Adrenal gland (tissue), 12 donors: ENCODE results near the gene CRYBA1. TPM values are rescaled to one million over a fixed set of nuclear protein-coding genes. Genes with fewer than 3 reads are reported as not detected.
"Not testable (repeated sequence)": the region's sequence is repeated elsewhere in the genome, so short reads cannot be mapped to it uniquely, and the experiment has no call there.

Experiments
- DNase-seq, 7 donors: peaks; one replicate each; pipeline ENCODE4 v3.0.0-alpha.2; 2019 to 2020
- H3K27ac ChIP-seq, 5 donors: fragments of 200-600 bp; sonication (generic) in 4 of 5; 1 replicate in 3 of 5; 2 replicates in 2 of 5; pipeline versions ENCODE4 v1.5.1 to v1.8.0; 2016 to 2020; ENCODE audit warnings: mild to moderate bottlenecking in 1 of 5
- H3K27me3 ChIP-seq: fragments of 200-600 bp; 2 replicates; pipeline ENCODE4 v1.8.0; 2021
- H3K36me3 ChIP-seq, 2 donors: fragments of 200-600 bp; replicated peaks in 1 of 2; 1 replicate in 1 of 2; 2 replicates in 1 of 2; pipeline versions ENCODE4 v1.5.1 to v1.8.0; 2018 to 2022
- H3K4me1 ChIP-seq, 2 donors: fragments of 200-600 bp; replicated peaks in 1 of 2; 1 replicate in 1 of 2; 2 replicates in 1 of 2; pipeline versions ENCODE4 v1.5.1 to v1.8.0; 2018 to 2021
- H3K4me3 ChIP-seq, 4 donors: fragments of 200-600 bp; sonication (generic) in 3 of 4; one replicate each; pipeline ENCODE4 v1.5.1; 2016 to 2018
- H3K9me3 ChIP-seq, 3 donors: fragments of 200-600 bp; sonication (generic) in 1 of 3; replicated peaks in 1 of 3; 1 replicate in 2 of 3; 2 replicates in 1 of 3; pipeline versions ENCODE4 v1.5.1 to v1.8.0; 2016 to 2021
- POLR2A ChIP-seq, 2 donors: fragments of 450-650 bp; IDR thresholded peaks; one replicate each; pipeline ENCODE4 v1.6.1; 2017; ENCODE audit warnings: antibody characterized with exemption in 2 of 2, mild to moderate bottlenecking in 2 of 2, moderate library complexity in 1 of 2
- WGBS, 4 donors: extraction: QIAGEN DNeasy Blood & Tissue Kit in 2 of 4; methylation state at CpG; one replicate each; pipeline versions ENCODE4 v1.1.5 to v1.1.7; 2013 to 2017; 5-methylcytosine and 5-hydroxymethylcytosine counted together
- intact Hi-C, 2 donors: fragments of 100-400 bp; cut with DNase I; formaldehyde crosslinking; loops; one replicate each; pipeline versions ENCODE4 v1.14.1 to v1.15.0; 2022 to 2023
- polyA plus RNA-seq, 3 donors: library from polyadenylated mRNA; stranded (reverse); fragments of 200-250 nt in 2 of 3; fragments of 350-450 nt in 1 of 3; fragmentation: Illumina TruSeq in 1 of 3; extraction: RNeasy Lipid Tissue Mini Kit (QIAGEN cat#74804) in 1 of 3; gene quantifications; one replicate each; pipeline ENCODE4 v1.2.3, GENCODE V29; 2013 to 2014
- total RNA-seq, 9 donors: library from RNA; depleted of rRNA in 4 of 9; stranded (reverse); fragments of >200 nt in 4 of 9; fragments of 120-200 nt in 1 of 9; fragmentation: NEBNext Ultra II Directional in 1 of 9; extraction: Animal tissue kit (Norgen Biotek cat#: 25700) in 1 of 9; gene quantifications; one replicate each; pipeline versions ENCODE4 v1.1.0 to v1.2.4, GENCODE V29; 2013 to 2023
- TF ChIP-seq, protein P1 (sequence below), 6 experiments: fragments of 450-650 bp in 4 of 6; fragments of 200-600 bp in 2 of 6; sonication (generic) in 1 of 6; IDR thresholded peaks; 1 replicate in 5 of 6; 2 replicates in 1 of 6; pipeline versions ENCODE4 v1.5.1 to v1.8.0; 2016 to 2021; ENCODE audit warnings: antibody characterized with exemption in 6 of 6, mild to moderate bottlenecking in 2 of 6, moderate library complexity in 1 of 6
- donor health status: healthy with polysubstance abuse.
- donor health status: Bipolar disorder and iron deficiency.
- donor health status: DM: yes; HTN: yes; CAD: no.
- donor health status: DM: no; HTN: no; CAD: no.
- donor health status: DM: no; HTN: no; CAD: no.
- donor health status: DM: yes; HTN: yes; CAD: no.

Gene CRYBA1
- total and polyA plus RNA-seq, 12 donors: not detected

DNA sequence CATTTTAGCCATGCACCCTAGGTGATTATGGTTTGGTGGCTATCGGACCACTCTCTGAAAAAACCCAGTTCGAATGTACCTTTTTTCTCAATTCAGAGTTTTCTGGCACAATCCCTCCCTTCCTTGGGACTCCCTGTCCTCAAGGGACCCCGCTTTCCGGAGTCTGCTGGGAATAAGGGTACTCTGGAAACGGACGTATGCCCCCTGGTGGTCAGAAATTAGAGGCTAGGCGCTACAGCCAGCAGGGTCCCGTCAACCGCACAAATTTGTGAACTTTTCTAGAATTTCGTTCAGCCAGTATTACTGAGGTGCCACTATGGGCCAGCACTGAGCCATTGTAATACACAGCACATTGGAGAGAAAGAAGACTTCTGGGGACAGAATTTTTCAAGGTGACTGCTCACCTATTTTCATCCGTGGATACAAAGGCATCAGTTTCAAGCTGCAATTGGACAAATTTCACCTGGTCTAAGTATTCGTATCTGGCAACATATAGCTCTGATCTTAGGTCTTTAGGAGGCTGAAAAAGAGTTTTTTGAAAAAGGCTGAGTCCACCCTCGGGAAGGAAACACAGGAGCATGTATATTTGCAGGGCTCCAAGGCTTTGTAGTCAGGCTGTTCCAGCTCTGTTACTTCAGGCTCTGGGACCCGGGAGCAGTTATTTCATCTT is 27.1 kb upstream of the CRYBA1 start:
- no peak overlapping the region for H3K27ac ChIP-seq
- intact Hi-C loops: loop anchor here (5.0 to 10.0 kb wide), 2 partner anchors 67 to 95 kb away; no protein-coding TSS in a partner anchor
- H3K36me3 ChIP-seq: no peaks in the 10 kb centered on the region
- DNase-seq: peak; percentile 83 to 91 (median 88)
- no peak overlapping the region for H3K4me3 ChIP-seq
- no peaks in the 10 kb centered on the region for H3K9me3 ChIP-seq
- no peaks in the 10 kb centered on the region for H3K27me3 ChIP-seq
- peaks cover 0 to 8% of the 10 kb centered on the region in 2 donors for H3K4me1 ChIP-seq
- no peak for TF ChIP-seq POLR2A (IDR thresholded peaks at IDR 0.05)
- TF ChIP-seq, protein P1, sequence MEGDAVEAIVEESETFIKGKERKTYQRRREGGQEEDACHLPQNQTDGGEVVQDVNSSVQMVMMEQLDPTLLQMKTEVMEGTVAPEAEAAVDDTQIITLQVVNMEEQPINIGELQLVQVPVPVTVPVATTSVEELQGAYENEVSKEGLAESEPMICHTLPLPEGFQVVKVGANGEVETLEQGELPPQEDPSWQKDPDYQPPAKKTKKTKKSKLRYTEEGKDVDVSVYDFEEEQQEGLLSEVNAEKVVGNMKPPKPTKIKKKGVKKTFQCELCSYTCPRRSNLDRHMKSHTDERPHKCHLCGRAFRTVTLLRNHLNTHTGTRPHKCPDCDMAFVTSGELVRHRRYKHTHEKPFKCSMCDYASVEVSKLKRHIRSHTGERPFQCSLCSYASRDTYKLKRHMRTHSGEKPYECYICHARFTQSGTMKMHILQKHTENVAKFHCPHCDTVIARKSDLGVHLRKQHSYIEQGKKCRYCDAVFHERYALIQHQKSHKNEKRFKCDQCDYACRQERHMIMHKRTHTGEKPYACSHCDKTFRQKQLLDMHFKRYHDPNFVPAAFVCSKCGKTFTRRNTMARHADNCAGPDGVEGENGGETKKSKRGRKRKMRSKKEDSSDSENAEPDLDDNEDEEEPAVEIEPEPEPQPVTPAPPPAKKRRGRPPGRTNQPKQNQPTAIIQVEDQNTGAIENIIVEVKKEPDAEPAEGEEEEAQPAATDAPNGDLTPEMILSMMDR (IDR thresholded peaks at IDR 0.05): peak; percentile 91 to 99 (median 97)
- WGBS, 4 donors: 10 to 12% (median 12%) methylated on average over 14 of the region's 14 CpGs

DNA sequence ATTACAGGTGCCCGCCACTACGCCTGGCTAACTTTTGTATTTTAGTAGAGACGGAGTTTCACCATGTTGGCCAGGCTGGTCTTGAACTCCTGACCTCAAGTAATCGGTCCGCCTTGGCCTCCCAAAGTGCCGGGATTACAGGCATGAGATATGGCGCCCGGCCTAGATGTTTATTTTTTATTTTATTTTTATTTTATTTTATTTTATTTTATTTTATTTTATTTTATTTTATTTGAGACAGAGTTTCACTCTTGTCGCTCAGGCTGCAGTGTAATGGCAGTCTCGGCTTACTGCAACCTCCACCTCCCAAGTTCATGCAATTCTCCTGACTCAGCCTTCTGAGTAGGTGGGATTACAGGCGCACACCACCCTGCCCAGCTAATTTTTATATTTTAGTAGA is 25.3 kb upstream of the CRYBA1 start:
- H3K4me1 ChIP-seq, H3K4me3 ChIP-seq, DNase-seq, H3K9me3 ChIP-seq, H3K27ac ChIP-seq, H3K36me3 ChIP-seq, intact Hi-C loops, H3K27me3 ChIP-seq: not testable (repeated sequence)
- WGBS, 4 donors: 89 to 93% (median 90%) methylated on average over 11 of the region's 11 CpGs

DNA sequence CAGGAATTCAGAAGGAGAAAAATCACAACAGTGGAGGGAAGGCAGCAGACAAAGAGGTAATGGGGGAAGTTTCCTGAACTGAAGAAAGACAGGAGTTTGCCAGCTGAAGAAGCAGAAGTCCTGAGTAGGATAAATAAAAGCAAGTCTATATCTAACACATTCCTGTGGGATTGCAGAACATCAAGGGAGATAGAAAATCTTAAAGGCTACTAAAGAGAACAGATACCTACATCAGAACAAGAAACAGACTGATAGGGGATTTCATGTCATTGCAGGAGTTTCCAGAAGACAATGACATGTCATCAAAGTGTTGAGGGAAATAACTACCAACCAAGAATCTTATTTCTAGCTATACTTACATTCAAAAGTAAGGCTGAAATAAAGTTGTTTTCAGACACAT is 21.3 kb upstream of the CRYBA1 start:
- no peaks in the 10 kb centered on the region for H3K36me3 ChIP-seq
- no peaks in the 10 kb centered on the region for H3K4me1 ChIP-seq
- DNase-seq: no peak
- intact Hi-C loops: no loop called here
- TF ChIP-seq, protein P1 (IDR thresholded peaks at IDR 0.05): no peak
- TF ChIP-seq POLR2A (IDR thresholded peaks at IDR 0.05): no peak
- H3K27me3 ChIP-seq: no peaks in the 10 kb centered on the region
- no peaks in the 10 kb centered on the region for H3K9me3 ChIP-seq
- no peak overlapping the region for H3K27ac ChIP-seq
- H3K4me3 ChIP-seq: no peak overlapping the region

DNA sequence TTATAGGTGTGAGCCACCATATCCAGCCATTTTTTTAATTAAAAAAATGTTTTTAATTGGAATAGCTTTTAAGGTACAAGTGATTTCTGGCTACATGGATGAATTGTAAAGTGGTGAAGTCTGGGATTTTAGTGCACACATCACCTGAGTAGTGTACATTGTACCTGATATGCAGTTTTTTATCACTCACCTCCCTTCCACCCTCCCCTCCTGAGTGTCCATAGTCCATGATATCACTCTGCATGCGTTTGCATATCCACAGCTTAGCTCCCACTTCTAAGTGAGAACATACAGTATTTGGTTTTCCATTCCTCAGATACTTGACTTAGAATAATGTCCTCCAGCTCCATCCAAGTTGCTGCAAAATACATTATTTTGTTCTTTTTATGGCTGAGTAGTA is 13.4 kb upstream of the CRYBA1 start:
- H3K27ac ChIP-seq: no peak overlapping the region
- H3K9me3 ChIP-seq: no peaks in the 10 kb centered on the region
- 70 to 92% (median 91%) methylated on average over 1 of the region's 1 CpG for WGBS, 4 donors
- TF ChIP-seq, protein P1 (IDR thresholded peaks at IDR 0.05): no peak
- no peak for TF ChIP-seq POLR2A (IDR thresholded peaks at IDR 0.05)
- intact Hi-C loops: no loop called here
- no peak overlapping the region for H3K4me3 ChIP-seq
- no peaks in the 10 kb centered on the region for H3K36me3 ChIP-seq
- H3K4me1 ChIP-seq: peaks cover 0 to 8% of the 10 kb centered on the region in 2 donors
- H3K27me3 ChIP-seq: no peaks in the 10 kb centered on the region
- no peak for DNase-seq

DNA sequence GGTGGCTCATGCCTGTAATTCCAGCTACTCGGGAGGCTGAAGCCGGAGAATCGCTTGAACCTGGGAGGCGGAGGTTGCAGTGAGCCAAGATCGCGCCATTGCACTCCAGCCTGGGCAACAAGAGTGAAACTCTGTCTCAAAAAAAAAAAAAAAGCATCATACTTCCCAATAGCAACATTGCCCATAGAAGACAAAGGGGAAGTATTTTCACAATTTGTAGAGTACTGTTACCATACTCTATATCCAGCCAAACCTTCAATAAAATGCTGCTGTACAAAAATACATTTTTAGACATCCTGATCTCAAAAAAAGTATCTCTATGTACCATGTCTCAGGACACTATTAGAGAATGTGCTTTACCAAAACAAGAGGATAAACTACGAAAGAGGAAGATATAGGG is 11.7 kb upstream of the CRYBA1 start:
- H3K27ac ChIP-seq, H3K4me3 ChIP-seq, DNase-seq, intact Hi-C loops, H3K9me3 ChIP-seq, H3K27me3 ChIP-seq, H3K36me3 ChIP-seq: not testable (repeated sequence)
- peaks cover 0 to 12% of the 10 kb centered on the region in 2 donors for H3K4me1 ChIP-seq
- WGBS, 4 donors: 85 to 98% (median 88%) methylated on average over 6 to 7 of the region's 7 CpGs
